CD4-positive, alpha-beta T cell (primary cell): Measurements from ENCODE around the gene CUEDC1. TPM values are rescaled to one million over a fixed set of nuclear protein-coding genes. Genes with fewer than 3 reads are reported as not detected.

Source experiments
- ATAC-seq: fragments of 200-7000 bp; cut with Tn5 transposase; one replicate; pipeline ENCODE4 v1.10.0; 2022; ENCODE audit warnings: mild to moderate bottlenecking; ENCODE audit not compliant: poor library complexity
- CTCF ChIA-PET: fragments of 350-600 bp; sonication (Branson Sonifier 250); formaldehyde crosslinking; loops from one replicate; lab custom pipeline; 2021; ENCODE audit warnings: antibody characterized with exemption, inconsistent platforms; lab: Charles Lee
- POLR2A ChIA-PET: fragments of 350-600 bp; sonication (Branson Sonifier 250); formaldehyde crosslinking; loops from one replicate; lab custom pipeline; 2021; ENCODE audit warnings: antibody characterized with exemption, inconsistent platforms; lab: Charles Lee
- DNase-seq, 14 experiments: peaks; one replicate each; pipeline ENCODE4 v3.0.0-alpha.2; 2013 to 2020; ENCODE audit warnings: mixed read lengths in 2 of 14
- H3K27ac ChIP-seq, 2 donors: one replicate each; pipeline versions ENCODE4 v1.5.1 to v1.7.0; 2013; ENCODE audit warnings: low read length in 2 of 2, low read depth in 1 of 2, mild to moderate bottlenecking in 1 of 2
- H3K27me3 ChIP-seq, 2 experiments: 1 replicate in 1 of 2; 2 replicates in 1 of 2; pipeline versions ENCODE4 v1.6.1 to v1.7.0; 2013; ENCODE audit warnings: low read length in 2 of 2, control low read depth in 1 of 2, mild to moderate bottlenecking in 1 of 2, moderate library complexity in 1 of 2; ENCODE audit not compliant: insufficient read depth in 2 of 2, control insufficient read depth in 1 of 2
- H3K36me3 ChIP-seq: one replicate; pipeline ENCODE4 v1.6.1; 2013; ENCODE audit warnings: low read length, control low read depth; ENCODE audit not compliant: insufficient read depth
- H3K4me1 ChIP-seq: one replicate; pipeline ENCODE4 v1.6.1; 2013; ENCODE audit warnings: low read length, control low read depth; ENCODE audit not compliant: insufficient read depth
- H3K4me3 ChIP-seq: one replicate; pipeline ENCODE4 v1.5.1; 2013; ENCODE audit warnings: mild to moderate bottlenecking, low read length, moderate library complexity
- H3K9me3 ChIP-seq, 2 experiments: 1 replicate in 1 of 2; 2 replicates in 1 of 2; pipeline versions ENCODE4 v1.6.1 to v1.7.0; 2013; ENCODE audit warnings: low read length in 2 of 2, mild to moderate bottlenecking in 2 of 2, control low read depth in 1 of 2, moderate library complexity in 1 of 2; ENCODE audit not compliant: control insufficient read depth in 1 of 2, insufficient read depth in 1 of 2
- H3K27ac Mint-ChIP-seq: one replicate; pipeline ENCODE4 v1.8.0; 2020; ENCODE audit warnings: mixed read lengths
- H3K27me3 Mint-ChIP-seq: one replicate; pipeline ENCODE4 v1.8.0; 2021; ENCODE audit warnings: mixed read lengths
- H3K36me3 Mint-ChIP-seq: one replicate; pipeline ENCODE4 v1.8.0; 2021; ENCODE audit warnings: low read depth, mixed read lengths
- H3K4me1 Mint-ChIP-seq: one replicate; pipeline ENCODE4 v1.8.0; 2021; ENCODE audit warnings: low read depth, mixed read lengths
- H3K4me3 Mint-ChIP-seq: one replicate; pipeline ENCODE4 v1.8.0; 2020; ENCODE audit warnings: mild to moderate bottlenecking, mixed read lengths
- H3K9me3 Mint-ChIP-seq: one replicate; pipeline ENCODE4 v1.8.0; 2020; ENCODE audit warnings: mixed read lengths
- CTCF ChIP-seq: fragments of 200-600 bp; IDR thresholded peaks from one replicate; pipeline ENCODE4 v1.8.0; 2022; ENCODE audit warnings: antibody characterized with exemption, mild to moderate bottlenecking
- intact Hi-C, 2 experiments: fragments of 100-400 bp; cut with DNase I in 1 of 2; cut with micrococcal nuclease in 1 of 2; formaldehyde crosslinking; loops; one replicate each; pipeline versions ENCODE4 v1.15.1 to v1.9.0; 2023 to 2025; cut with DNase I, micrococcal nuclease
- total RNA-seq, 174 experiments: library from RNA in 2 of 174; stranded (reverse) in 2 of 174; gene quantifications; one replicate each; pipeline ENCODE4 v1.2.3 and lab custom pipeline; 2021 to 2026

CUEDC1 gene
- total RNA-seq, 2 experiments from 2014 or later, result 0.41 to 1.0 TPM

GRCh38 chr17:58002154-58002948 lies 47.1 kb upstream of the CUEDC1 start:
- no peak for TF ChIP-seq CTCF
- POLR2A ChIA-PET, result interaction anchor here (1.4 to 4.0 kb wide), 2 partner anchors 9 to 153 kb away, joined by 5 to 13 read pairs; partner anchors contain the start of gene MRPS23
- no peak overlapping the region for H3K27ac ChIP-seq
- no peaks in the 10 kb centered on the region for H3K27me3 ChIP-seq
- H3K36me3 ChIP-seq, result peaks cover 57% of the 10 kb centered on the region
- no peak for ATAC-seq
- H3K4me1 ChIP-seq, result peaks cover 19% of the 10 kb centered on the region
- Mint-ChIP-seq H3K4me1 (peaks cover 81% of the 10 kb centered on the region), H3K36me3 (peaks cover 75% of the 10 kb centered on the region), H3K27ac (peak overlapping the region; percentile 8), H3K27me3 (no peaks in the 10 kb centered on the region), H3K9me3 (no peaks in the 10 kb centered on the region), H3K4me3 (no peak overlapping the region)
- H3K9me3 ChIP-seq, result no peaks in the 10 kb centered on the region
- intact Hi-C loops, result loop anchor here (10.0 kb wide), 4 partner anchors 512 to 1702 kb away; partner anchors contain the start of genes C17orf67 (in 1 of the 2), DGKE (in 1 of the 2), MSI2 (in 1 of the 2) and MTMR4 (in 1 of the 2)
- CTCF ChIA-PET, result interaction anchor here (0.6 kb wide), 1 partner anchor 20 kb away, joined by 4 read pairs; no protein-coding TSS in a partner anchor
- H3K4me3 ChIP-seq, result no peak overlapping the region
- DNase-seq, result no peak

- no peak overlapping the region for H3K4me3 Mint-ChIP-seq
- peaks cover 57% of the 10 kb centered on the region for H3K36me3 ChIP-seq
- no peak overlapping the region for H3K27ac Mint-ChIP-seq
Measured at GRCh38 chr17:58001461-58002124, 46.4 kb upstream of the CUEDC1 start.

More at GRCh38 chr17:58001461-58002124, 46.4 kb upstream of the CUEDC1 start:
- Histone ChIP-seq H3K9me3 (no peaks in the 10 kb centered on the region), H3K4me3 (no peak overlapping the region), H3K27me3 (no peaks in the 10 kb centered on the region), H3K27ac (no peak overlapping the region), H3K4me1 (peaks cover 19% of the 10 kb centered on the region)
- H3K36me3 Mint-ChIP-seq, result peaks cover 67% of the 10 kb centered on the region
- intact Hi-C loops, result loop anchor here (2.0 to 10.0 kb wide), 5 partner anchors 143 to 1703 kb away; partner anchors contain the start of genes C17orf67 (in 1 of the 2), DGKE (in 1 of the 2), MSI2 (in 1 of the 2) and MTMR4 (in 1 of the 2)
- no peaks in the 10 kb centered on the region for H3K27me3 Mint-ChIP-seq
- POLR2A ChIA-PET, result interaction anchor here (0.9 to 4.0 kb wide), 4 partner anchors 8 to 152 kb away, joined by 3 to 18 read pairs (median 9); partner anchors contain the start of genes MRPS23 and VEZF1
- ATAC-seq (no peak), DNase-seq (no peak)
- CTCF ChIA-PET, result interaction anchor here (1.0 kb wide), 1 partner anchor 109 kb away, joined by 4 read pairs; no protein-coding TSS in a partner anchor
- H3K9me3 Mint-ChIP-seq, result no peaks in the 10 kb centered on the region
- TF ChIP-seq CTCF, result no peak
- peaks cover 73% of the 10 kb centered on the region for H3K4me1 Mint-ChIP-seq
